ENCODE results near the gene LRRC61.

The LRRC61 gene

DNA sequence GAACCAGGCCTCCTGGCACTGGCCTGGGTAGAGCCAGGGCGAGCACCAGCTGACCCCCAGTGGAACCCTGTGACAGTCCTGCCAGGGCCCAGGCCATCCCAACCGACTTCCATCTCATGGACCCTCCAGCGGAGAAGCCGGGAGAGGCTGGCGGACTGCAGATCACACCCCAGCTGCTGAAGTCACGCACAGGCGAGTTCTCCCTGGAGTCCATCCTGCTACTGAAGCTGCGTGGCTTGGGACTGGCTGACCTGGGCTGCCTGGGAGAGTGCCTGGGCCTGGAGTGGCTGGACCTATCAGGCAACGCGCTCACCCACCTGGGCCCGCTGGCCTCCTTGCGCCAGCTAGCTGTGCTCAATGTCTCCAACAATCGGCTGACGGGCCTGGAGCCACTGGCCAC lies 13.6 kb downstream of the LRRC61 start:
- Histone ChIP-seq H3K27me3 (ENCODE audit: control insufficient read depth, insufficient read depth, low read length) (peaks cover 14% of the 10 kb centered on the region), H3K9me3 (ENCODE audit: control insufficient read depth, low read depth, low read length) (no peaks in the 10 kb centered on the region), H3K36me3 (ENCODE audit: control insufficient read depth, low read depth, low read length) (peaks cover 7% of the 10 kb centered on the region), H3K4me3 (ENCODE audit: low read length) (no peak overlapping the region), H3K4me1 (ENCODE audit: control insufficient read depth, low read depth, low read length) (peaks cover 18% of the 10 kb centered on the region), H3K9ac (ENCODE audit: low read length) (no peak overlapping the region), H3K27ac (ENCODE audit: low read length) (no peak overlapping the region)

DNA sequence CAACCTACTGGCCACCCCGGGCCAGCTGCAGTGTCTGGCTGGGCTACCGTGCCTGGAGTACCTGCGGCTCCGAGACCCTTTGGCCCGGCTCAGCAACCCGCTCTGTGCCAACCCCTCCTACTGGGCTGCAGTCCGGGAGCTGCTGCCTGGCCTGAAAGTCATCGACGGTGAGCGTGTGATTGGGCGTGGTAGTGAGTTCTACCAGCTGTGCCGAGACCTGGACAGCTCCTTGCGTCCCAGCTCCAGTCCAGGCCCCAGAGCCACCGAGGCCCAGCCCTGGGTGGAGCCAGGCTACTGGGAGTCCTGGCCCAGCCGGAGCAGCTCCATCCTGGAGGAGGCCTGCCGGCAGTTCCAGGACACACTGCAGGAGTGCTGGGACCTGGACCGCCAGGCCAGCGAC lies 14.0 kb downstream of the LRRC61 start:
- Histone ChIP-seq H3K27ac (ENCODE audit: low read length) (no peak overlapping the region), H3K4me1 (ENCODE audit: control insufficient read depth, low read depth, low read length) (peaks cover 22% of the 10 kb centered on the region), H3K9ac (ENCODE audit: low read length) (no peak overlapping the region), H3K9me3 (ENCODE audit: control insufficient read depth, low read depth, low read length) (no peaks in the 10 kb centered on the region), H3K27me3 (ENCODE audit: control insufficient read depth, insufficient read depth, low read length) (peaks cover 18% of the 10 kb centered on the region), H3K4me3 (ENCODE audit: low read length) (no peak overlapping the region), H3K36me3 (ENCODE audit: control insufficient read depth, low read depth, low read length) (peaks cover 7% of the 10 kb centered on the region)

DNA sequence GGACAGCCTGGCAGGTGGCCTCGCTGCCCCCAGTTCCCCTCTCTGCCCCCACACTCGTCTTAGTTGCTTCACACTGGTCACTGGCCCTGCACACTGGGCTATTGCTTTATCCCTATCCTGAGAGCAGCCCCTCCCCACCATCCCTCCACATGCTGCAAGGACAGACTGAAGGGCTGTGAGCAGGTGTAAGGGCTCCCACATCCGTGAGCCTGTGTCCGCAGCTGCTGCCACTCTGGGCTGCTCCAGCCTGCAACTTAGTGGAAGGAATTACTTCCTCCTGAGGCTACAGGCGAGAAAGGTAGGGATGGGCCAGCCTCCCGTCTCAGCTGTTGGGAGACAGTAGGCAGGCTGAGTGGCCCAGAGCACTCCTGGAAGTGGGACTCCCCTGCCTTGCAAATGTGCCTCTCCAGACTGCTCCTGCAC lies 14.5 kb downstream of the LRRC61 start:
- Histone ChIP-seq H3K36me3 (ENCODE audit: control insufficient read depth, low read depth, low read length) (peaks cover 7% of the 10 kb centered on the region), H3K4me3 (ENCODE audit: low read length) (no peak overlapping the region), H3K27me3 (ENCODE audit: control insufficient read depth, insufficient read depth, low read length) (peaks cover 23% of the 10 kb centered on the region), H3K9ac (ENCODE audit: low read length) (no peak overlapping the region), H3K27ac (ENCODE audit: low read length) (no peak overlapping the region), H3K4me1 (ENCODE audit: control insufficient read depth, low read depth, low read length) (peaks cover 24% of the 10 kb centered on the region), H3K9me3 (ENCODE audit: control insufficient read depth, low read depth, low read length) (no peaks in the 10 kb centered on the region)

DNA sequence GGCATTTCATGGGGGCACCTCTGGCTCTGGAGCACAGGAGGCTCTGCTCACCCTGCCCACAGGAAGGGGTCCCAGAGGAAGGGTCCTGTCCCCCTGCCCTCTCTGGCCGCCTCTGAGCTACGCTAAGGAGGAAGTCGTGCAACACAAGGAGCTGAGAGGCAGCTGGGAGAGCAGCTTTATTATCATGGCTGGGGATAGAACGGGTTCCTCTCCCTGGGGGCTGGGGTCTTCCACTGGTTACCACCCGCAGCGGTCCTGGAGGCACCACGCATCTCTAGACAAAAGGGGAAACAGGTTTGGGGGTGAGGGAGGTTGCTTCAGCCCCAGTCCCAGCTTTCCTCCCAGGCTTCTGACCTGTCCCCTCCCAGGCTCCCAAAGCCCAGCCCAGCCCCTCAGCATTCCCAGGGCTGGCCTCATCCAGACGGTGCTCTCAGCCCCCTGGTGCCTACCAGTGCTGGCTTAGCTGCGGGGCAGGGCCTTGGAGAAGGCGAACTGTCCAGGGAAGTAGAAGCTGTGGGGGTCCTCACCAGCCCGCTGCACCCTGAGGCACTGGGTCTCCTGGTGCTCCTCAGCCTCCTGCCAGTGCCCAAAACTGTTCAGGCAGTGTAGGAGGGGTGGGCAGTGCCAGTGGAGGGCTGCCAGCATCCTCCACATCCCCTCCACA lies 15.1 kb downstream of the LRRC61 start:
- peaks cover 29% of the 10 kb centered on the region for H3K27me3 ChIP-seq (ENCODE audit: control insufficient read depth, insufficient read depth, low read length)
- no peaks in the 10 kb centered on the region for H3K9me3 ChIP-seq (ENCODE audit: control insufficient read depth, low read depth, low read length)
- peaks cover 7% of the 10 kb centered on the region for H3K36me3 ChIP-seq (ENCODE audit: control insufficient read depth, low read depth, low read length)
- H3K4me1 ChIP-seq (ENCODE audit: control insufficient read depth, low read depth, low read length), result peaks cover 24% of the 10 kb centered on the region
- no peak overlapping the region for H3K9ac ChIP-seq (ENCODE audit: low read length)
- H3K27ac ChIP-seq (ENCODE audit: low read length), result no peak overlapping the region
- H3K4me3 ChIP-seq (ENCODE audit: low read length), result no peak overlapping the region

DNA sequence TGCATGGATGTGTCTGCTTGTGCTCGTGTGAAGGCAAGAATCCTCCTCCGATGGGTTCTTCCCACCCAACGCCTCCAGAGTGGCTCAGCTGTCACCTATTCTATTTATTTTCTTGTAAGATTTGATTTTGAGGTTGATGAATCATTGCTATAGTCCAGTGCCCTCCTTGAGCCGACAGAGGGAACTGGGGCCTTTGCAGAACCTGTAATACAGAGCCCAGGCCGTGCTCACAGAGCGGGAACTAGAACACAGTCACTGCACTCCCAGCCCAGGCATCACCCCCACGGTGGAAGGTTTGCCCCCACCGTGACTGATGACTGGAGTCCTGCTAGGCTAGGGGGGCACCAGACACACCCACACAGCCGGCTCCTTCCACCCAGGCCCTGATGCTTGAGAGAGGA lies 16.3 kb downstream of the LRRC61 start:
- Histone ChIP-seq H3K27me3 (ENCODE audit: control insufficient read depth, insufficient read depth, low read length) (peaks cover 39% of the 10 kb centered on the region), H3K4me3 (ENCODE audit: low read length) (peak overlapping the region; percentile 77), H3K9ac (ENCODE audit: low read length) (no peak overlapping the region), H3K9me3 (ENCODE audit: control insufficient read depth, low read depth, low read length) (peaks cover 8% of the 10 kb centered on the region), H3K27ac (ENCODE audit: low read length) (no peak overlapping the region), H3K36me3 (ENCODE audit: control insufficient read depth, low read depth, low read length) (peaks cover 7% of the 10 kb centered on the region), H3K4me1 (ENCODE audit: control insufficient read depth, low read depth, low read length) (peaks cover 24% of the 10 kb centered on the region)

DNA sequence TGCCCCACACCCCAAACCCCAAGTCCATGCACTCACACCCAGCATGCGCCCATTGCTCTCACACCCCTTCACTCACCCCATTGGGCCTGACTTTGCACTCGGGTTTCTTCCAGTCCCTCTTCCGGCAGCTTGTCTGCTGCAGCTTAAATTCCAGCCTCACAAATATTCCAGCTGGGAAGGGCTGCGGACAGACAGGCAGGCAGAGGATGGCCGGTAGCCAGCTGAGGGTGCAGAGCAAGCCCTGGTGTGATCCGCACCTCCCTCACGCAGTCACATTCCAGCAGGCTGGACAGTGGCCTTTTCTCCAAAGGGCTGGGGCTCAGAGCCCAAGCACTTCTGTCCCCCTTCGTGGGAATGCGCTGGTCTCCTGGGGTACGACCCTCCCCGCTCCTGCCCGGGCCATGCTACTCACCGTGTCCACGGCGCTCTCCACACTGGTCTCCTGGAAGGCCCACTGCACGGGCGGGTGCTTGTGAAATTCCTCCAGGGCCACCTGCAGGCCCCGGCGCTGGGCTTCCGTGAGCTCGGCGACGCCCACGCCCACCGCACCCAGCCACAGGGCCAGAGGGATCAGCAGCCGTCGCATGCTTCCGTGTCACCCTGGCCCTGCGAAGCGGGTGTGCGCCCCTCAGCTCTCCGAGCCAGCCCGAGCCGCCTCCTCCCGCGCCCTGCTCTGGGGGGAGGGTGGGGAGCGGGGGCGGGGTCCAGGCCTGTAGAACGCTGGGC lies 17.0 kb downstream of the LRRC61 start:
- Histone ChIP-seq H3K27me3 (ENCODE audit: control insufficient read depth, insufficient read depth, low read length) (peaks cover 39% of the 10 kb centered on the region), H3K4me3 (ENCODE audit: low read length) (peak overlapping the region; percentile 77), H3K4me1 (ENCODE audit: control insufficient read depth, low read depth, low read length) (peaks cover 21% of the 10 kb centered on the region), H3K9me3 (ENCODE audit: control insufficient read depth, low read depth, low read length) (peaks cover 8% of the 10 kb centered on the region), H3K27ac (ENCODE audit: low read length) (no peak overlapping the region), H3K9ac (ENCODE audit: low read length) (no peak overlapping the region), H3K36me3 (ENCODE audit: control insufficient read depth, low read depth, low read length) (peaks cover 7% of the 10 kb centered on the region)

- Histone ChIP-seq H3K27me3 (ENCODE audit: control insufficient read depth, insufficient read depth, low read length) (peaks cover 39% of the 10 kb centered on the region), H3K9ac (ENCODE audit: low read length) (peak overlapping the region; percentile 65), H3K36me3 (ENCODE audit: control insufficient read depth, low read depth, low read length) (peaks cover 7% of the 10 kb centered on the region), H3K4me1 (ENCODE audit: control insufficient read depth, low read depth, low read length) (peaks cover 14% of the 10 kb centered on the region), H3K4me3 (ENCODE audit: low read length) (peak overlapping the region; percentile 77), H3K27ac (ENCODE audit: low read length) (no peak overlapping the region), H3K9me3 (ENCODE audit: control insufficient read depth, low read depth, low read length) (peaks cover 8% of the 10 kb centered on the region)
Observed at GRCh38 chr7:150340875-150341262, 17.7 kb downstream of the LRRC61 start.

- peaks cover 7% of the 10 kb centered on the region for H3K36me3 ChIP-seq (ENCODE audit: control insufficient read depth, low read depth, low read length)
- peaks cover 8% of the 10 kb centered on the region for H3K9me3 ChIP-seq (ENCODE audit: control insufficient read depth, low read depth, low read length)
- no peak within 1 kb of the TSS for H3K27ac ChIP-seq (ENCODE audit: low read length)
- peak within 1 kb of the TSS; percentile 77 for H3K4me3 ChIP-seq (ENCODE audit: low read length)
- peaks cover 10% of the 10 kb centered on the region for H3K4me1 ChIP-seq (ENCODE audit: control insufficient read depth, low read depth, low read length)
- H3K9ac ChIP-seq (ENCODE audit: low read length), result peak within 1 kb of the TSS; percentile 65
- peaks cover 39% of the 10 kb centered on the region for H3K27me3 ChIP-seq (ENCODE audit: control insufficient read depth, insufficient read depth, low read length)
Observed at GRCh38 chr7:150341263-150342120, 18.3 kb downstream of the LRRC61 start, which contains the start of gene RARRES2. Gene RARRES2 (minus strand): TSS chr7:150341629. CDS start chr7:150340609, 1,020 bp downstream.

DNA sequence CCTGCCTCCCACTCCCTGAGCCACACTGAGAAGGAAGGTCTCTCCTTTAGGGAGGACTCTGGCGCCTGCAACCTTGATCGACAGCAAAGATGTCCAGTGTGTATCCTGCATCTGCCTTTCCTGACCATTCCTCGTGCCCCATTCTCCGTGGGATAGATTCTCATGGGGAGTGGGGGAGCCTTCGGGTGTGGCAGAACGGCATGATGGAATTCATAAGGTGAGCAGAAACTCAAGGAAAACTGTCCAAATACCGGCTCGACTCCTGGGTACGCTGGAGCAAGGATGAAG lies 18.9 kb downstream of the LRRC61 start:
- Histone ChIP-seq H3K9me3 (ENCODE audit: control insufficient read depth, low read depth, low read length) (peaks cover 8% of the 10 kb centered on the region), H3K27ac (ENCODE audit: low read length) (no peak overlapping the region), H3K9ac (ENCODE audit: low read length) (no peak overlapping the region), H3K4me3 (ENCODE audit: low read length) (peak overlapping the region; percentile 77), H3K27me3 (ENCODE audit: control insufficient read depth, insufficient read depth, low read length) (peaks cover 39% of the 10 kb centered on the region), H3K36me3 (ENCODE audit: control insufficient read depth, low read depth, low read length) (peaks cover 7% of the 10 kb centered on the region), H3K4me1 (ENCODE audit: control insufficient read depth, low read depth, low read length) (peaks cover 10% of the 10 kb centered on the region)

GRCh38 chr7:150343225-150343624 lies 20.1 kb downstream of the LRRC61 start:
- Histone ChIP-seq H3K9me3 (ENCODE audit: control insufficient read depth, low read depth, low read length) (peaks cover 8% of the 10 kb centered on the region), H3K27ac (ENCODE audit: low read length) (no peak overlapping the region), H3K9ac (ENCODE audit: low read length) (no peak overlapping the region), H3K27me3 (ENCODE audit: control insufficient read depth, insufficient read depth, low read length) (peaks cover 39% of the 10 kb centered on the region), H3K4me3 (ENCODE audit: low read length) (no peak overlapping the region), H3K36me3 (ENCODE audit: control insufficient read depth, low read depth, low read length) (no peaks in the 10 kb centered on the region), H3K4me1 (ENCODE audit: control insufficient read depth, low read depth, low read length) (peaks cover 10% of the 10 kb centered on the region)

GRCh38 chr7:150344299-150344698 lies 21.1 kb downstream of the LRRC61 start:
- Histone ChIP-seq H3K4me1 (ENCODE audit: control insufficient read depth, low read depth, low read length) (peaks cover 10% of the 10 kb centered on the region), H3K9ac (ENCODE audit: low read length) (no peak overlapping the region), H3K27me3 (ENCODE audit: control insufficient read depth, insufficient read depth, low read length) (peaks cover 39% of the 10 kb centered on the region), H3K36me3 (ENCODE audit: control insufficient read depth, low read depth, low read length) (no peaks in the 10 kb centered on the region), H3K9me3 (ENCODE audit: control insufficient read depth, low read depth, low read length) (peaks cover 8% of the 10 kb centered on the region), H3K27ac (ENCODE audit: low read length) (no peak overlapping the region), H3K4me3 (ENCODE audit: low read length) (no peak overlapping the region)

Data from iPS-18a (cell line).